Measurements from ENCODE around the gene KIF6. TPM values are rescaled to one million over a fixed set of nuclear protein-coding genes. Genes with fewer than 3 reads are reported as not detected.

Gene KIF6
- total RNA-seq, 1 donor from 2014 or later = not detected

GRCh38 chr6:39365281-39366074 is 359.7 kb downstream of the KIF6 start:
- no peak for FAIRE-seq
- Histone ChIP-seq H3K27me3 (ENCODE audit: control insufficient read depth, insufficient read depth, low read length) (no peaks in the 10 kb centered on the region), H3K4me3 (ENCODE audit: low read depth, low read length) (no peak overlapping the region), H3K36me3 (ENCODE audit: control insufficient read depth, insufficient read depth, low read length) (no peaks in the 10 kb centered on the region)
- peak; percentile 73 for DNase-seq (ENCODE audit: low read depth)
- no peak for TF ChIP-seq CTCF (IDR thresholded peaks at IDR 0.05; ENCODE audit: insufficient read depth, low read length, severe bottlenecking)

GRCh38 chr6:39363280-39363679 is 361.9 kb downstream of the KIF6 start:
- no peak overlapping the region for H3K4me3 ChIP-seq (ENCODE audit: low read depth, low read length)
- no peak for TF ChIP-seq CTCF (IDR thresholded peaks at IDR 0.05; ENCODE audit: insufficient read depth, low read length, severe bottlenecking)
- no peaks in the 10 kb centered on the region for H3K36me3 ChIP-seq (ENCODE audit: control insufficient read depth, insufficient read depth, low read length)
- no peaks in the 10 kb centered on the region for H3K27me3 ChIP-seq (ENCODE audit: control insufficient read depth, insufficient read depth, low read length)
- FAIRE-seq (no peak), DNase-seq (ENCODE audit: low read depth) (no peak)

GRCh38 chr6:39362487-39362865 is 362.7 kb downstream of the KIF6 start:
- no peak for TF ChIP-seq CTCF (IDR thresholded peaks at IDR 0.05; ENCODE audit: insufficient read depth, low read length, severe bottlenecking)
- H3K4me3 ChIP-seq (ENCODE audit: low read depth, low read length) = no peak overlapping the region
- DNase-seq (ENCODE audit: low read depth) (no peak), FAIRE-seq (no peak)
- no peaks in the 10 kb centered on the region for H3K27me3 ChIP-seq (ENCODE audit: control insufficient read depth, insufficient read depth, low read length)
- no peaks in the 10 kb centered on the region for H3K36me3 ChIP-seq (ENCODE audit: control insufficient read depth, insufficient read depth, low read length)

GRCh38 chr6:39361657-39362486 is 363.3 kb downstream of the KIF6 start:
- Histone ChIP-seq H3K36me3 (ENCODE audit: control insufficient read depth, insufficient read depth, low read length) (no peaks in the 10 kb centered on the region), H3K27me3 (ENCODE audit: control insufficient read depth, insufficient read depth, low read length) (no peaks in the 10 kb centered on the region), H3K4me3 (ENCODE audit: low read depth, low read length) (no peak overlapping the region)
- peak; percentile 95 for TF ChIP-seq CTCF (IDR thresholded peaks at IDR 0.05; ENCODE audit: insufficient read depth, low read length, severe bottlenecking)
- FAIRE-seq (no peak), DNase-seq (ENCODE audit: low read depth) (peak; percentile 46)

- no peak for FAIRE-seq
- H3K4me3 ChIP-seq (ENCODE audit: low read depth, low read length) = no peak overlapping the region
- H3K27me3 ChIP-seq (ENCODE audit: control insufficient read depth, insufficient read depth, low read length) = no peaks in the 10 kb centered on the region
- DNase-seq (ENCODE audit: low read depth) = no peak
- no peak for TF ChIP-seq CTCF (IDR thresholded peaks at IDR 0.05; ENCODE audit: insufficient read depth, low read length, severe bottlenecking)
- no peaks in the 10 kb centered on the region for H3K36me3 ChIP-seq (ENCODE audit: control insufficient read depth, insufficient read depth, low read length)
Measured at GRCh38 chr6:39360378-39360777, 364.8 kb downstream of the KIF6 start.

Measured in bronchial epithelial cell (primary cell).